Measurements from ENCODE around the gene DCLK3.

GRCh38 chr3:36776436-36776835 is 12.1 kb upstream of the DCLK3 start:
- TF ChIP-seq RAD21 (IDR thresholded peaks at IDR 0.05; ENCODE audit: low read depth) = no peak
- no peak for TF ChIP-seq TAF1 (IDR thresholded peaks at IDR 0.05; ENCODE audit: low read depth)
- no peak for TF ChIP-seq CREB1 (IDR thresholded peaks at IDR 0.05; ENCODE audit: low read depth)
- no peak for TF ChIP-seq CEBPB (IDR thresholded peaks at IDR 0.05)
- no peak for TF ChIP-seq REST (IDR thresholded peaks at IDR 0.05; ENCODE audit: low read depth)
- no peak for TF ChIP-seq MAX (IDR thresholded peaks at IDR 0.05)
- no peak for TF ChIP-seq NFIC (IDR thresholded peaks at IDR 0.05)
- TF ChIP-seq EP300 (IDR thresholded peaks at IDR 0.05; ENCODE audit: borderline replicate concordance) = no peak
- no peak for TF ChIP-seq TCF12 (IDR thresholded peaks at IDR 0.05; ENCODE audit: low read depth)
- TF ChIP-seq EGR1 (IDR thresholded peaks at IDR 0.05) = no peak
- no peak for TF ChIP-seq USF1 (IDR thresholded peaks at IDR 0.05)
- TF ChIP-seq ZBTB7A (IDR thresholded peaks at IDR 0.05; ENCODE audit: low read depth) = no peak
- no peak for TF ChIP-seq TEAD4 (IDR thresholded peaks at IDR 0.05)
- no peak for TF ChIP-seq YY1 (IDR thresholded peaks at IDR 0.05; ENCODE audit: low read depth)

Data from Ishikawa (cell line).